SH-SY5Y (cell line): ENCODE measurements around the gene FZD10.

Experiments used
- GATA2 ChIP-seq: IDR thresholded peaks from 2 replicates; pipeline ENCODE4 v1.6.1; 2011; ENCODE audit warnings: mild to moderate bottlenecking, low read depth, low read length
- GATA3 ChIP-seq: IDR thresholded peaks from 2 replicates; pipeline ENCODE4 v1.6.1; 2011; ENCODE audit warnings: low read depth, mild to moderate bottlenecking, low read length, moderate library complexity

DNA sequence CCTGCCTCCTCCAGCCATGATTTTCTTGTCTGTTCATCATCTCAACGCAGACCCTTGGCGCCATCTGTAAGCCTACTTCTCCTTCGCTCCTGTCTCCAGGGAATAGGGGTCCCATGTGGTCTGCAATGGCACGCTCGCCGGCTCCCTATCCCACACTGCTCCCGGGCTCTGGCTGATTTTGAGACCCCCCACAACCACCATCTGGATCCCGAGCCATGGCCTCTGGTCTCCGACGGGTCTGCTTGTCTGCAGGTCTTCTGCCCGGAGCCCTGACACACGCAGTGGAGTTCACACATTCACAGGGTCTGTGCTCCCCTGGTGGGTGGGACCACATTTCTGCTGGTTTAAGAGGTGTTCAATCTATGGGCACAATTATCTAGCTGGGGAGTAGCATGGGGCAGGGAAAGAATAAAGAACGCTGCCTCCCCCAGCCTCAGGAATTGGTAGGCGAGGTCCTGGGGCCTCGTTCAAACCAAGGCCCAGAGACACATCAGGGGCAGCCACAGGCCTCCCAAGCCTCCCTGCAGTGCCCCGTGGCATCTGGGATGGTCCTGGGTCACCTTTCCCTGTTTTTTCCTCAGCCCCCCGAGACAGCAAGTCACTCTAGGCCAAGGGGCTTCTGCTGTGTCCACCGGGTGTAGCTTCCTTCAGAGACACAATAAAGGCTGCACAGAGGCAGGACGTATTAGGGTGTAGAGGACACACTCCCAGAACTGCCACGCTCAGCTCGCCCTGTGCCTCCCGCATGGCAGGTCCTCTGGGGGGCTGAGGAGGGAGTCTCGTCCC is 21.5 kb downstream of the FZD10 start:
- TF ChIP-seq GATA2 (no peak), GATA3 (no peak)
